GM18870 (cell line): Measurements from ENCODE around the gene ZNF770.
A peak's percentile ranks its signal among the peaks of the same experiment; 100 is the strongest.
"Not testable (repeated sequence)": the region's sequence is repeated elsewhere in the genome, so short reads cannot be mapped to it uniquely, and the experiment has no call there.

ENCODE experiments used
- ATAC-seq: cut with Tn5 transposase; IDR thresholded peaks from one replicate; pipeline ENCODE4 v1.9.1; 2021; ENCODE audit warnings: moderate library complexity; ENCODE audit not compliant: unreplicated experiment

The ZNF770 gene

DNA sequence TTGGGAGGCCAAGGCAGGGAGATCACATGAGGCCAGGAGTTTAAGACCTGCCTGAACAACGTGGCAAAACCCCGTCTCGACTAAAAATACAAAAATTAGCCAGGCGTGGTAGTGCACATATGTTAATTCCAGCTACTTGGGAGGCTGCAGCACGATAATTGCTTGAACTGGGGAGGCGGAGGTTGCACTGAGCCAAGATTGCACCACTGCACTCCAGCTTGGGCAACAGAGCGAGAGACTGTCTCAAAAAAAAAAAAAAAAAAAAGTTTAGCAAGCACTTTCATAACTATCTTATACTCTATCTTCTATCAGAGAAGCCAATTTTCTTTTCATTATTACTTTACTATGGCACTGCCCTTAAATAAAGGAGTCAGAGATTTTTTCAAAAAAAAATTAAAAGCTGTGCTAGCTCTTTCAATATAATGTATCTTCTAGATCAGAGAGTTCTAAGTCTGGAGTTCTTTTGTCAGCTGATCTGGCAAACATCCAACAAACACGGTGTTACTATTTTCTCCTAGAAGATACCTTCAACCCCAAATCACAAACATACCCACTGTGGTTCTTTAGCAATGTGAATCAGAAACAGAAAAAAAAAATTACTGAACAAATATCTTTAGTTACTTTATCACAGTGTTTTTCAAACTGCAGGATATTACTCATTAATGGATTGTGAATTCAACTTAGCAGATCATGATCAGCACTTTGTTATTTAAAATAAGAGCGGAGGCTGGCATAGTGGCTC, 3.0 kb downstream of the ZNF770 start:
- no peak for ATAC-seq

GRCh38 chr15:34976743-34977142, 11.3 kb downstream of the ZNF770 start:
- no peak for ATAC-seq

DNA sequence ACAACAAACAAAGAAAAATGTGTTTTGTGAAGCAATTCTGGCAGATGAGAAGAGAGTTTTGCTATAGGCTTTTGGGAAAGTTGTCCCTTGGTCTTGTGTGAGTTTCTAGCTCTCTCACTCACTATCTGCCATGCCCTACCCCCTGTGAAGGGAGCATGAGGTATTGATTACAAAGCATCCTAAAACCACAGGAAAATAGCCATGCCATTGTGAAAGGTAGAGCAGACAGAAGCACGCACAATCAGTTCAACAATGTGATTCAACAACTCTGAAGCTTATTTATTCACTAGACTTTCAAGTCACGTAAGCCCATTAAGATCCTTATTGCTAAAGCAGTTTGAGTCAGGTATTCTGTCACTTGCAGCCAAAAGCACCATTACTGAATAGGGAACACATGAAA, 12.0 kb downstream of the ZNF770 start:
- ATAC-seq, result no peak

DNA sequence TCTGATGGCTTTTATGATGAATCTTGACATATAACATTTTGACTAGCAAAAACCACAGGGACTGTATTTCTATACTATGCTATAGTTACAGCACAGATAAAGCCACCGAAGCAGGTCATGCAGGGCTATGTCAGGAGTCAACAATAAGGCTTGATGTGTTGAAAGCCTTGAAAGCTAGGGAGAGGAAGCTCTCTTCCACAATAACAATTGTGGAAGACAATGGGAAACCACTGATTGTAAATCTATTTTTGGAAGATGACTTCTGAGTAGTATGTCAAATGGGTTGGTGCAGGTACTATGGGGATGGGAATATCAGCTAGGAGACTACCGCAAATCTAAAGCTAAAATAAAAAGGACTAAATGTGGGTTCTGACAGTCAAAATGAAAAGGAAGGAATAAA, 14.6 kb downstream of the ZNF770 start:
- no peak for ATAC-seq

GRCh38 chr15:34970098-34970643, 17.9 kb downstream of the ZNF770 start:
- ATAC-seq, result peak; percentile 8

- peak; percentile 96 for ATAC-seq
Measured at GRCh38 chr15:34969340-34970097, 18.6 kb downstream of the ZNF770 start, which contains the start of gene AQR. AQR (minus strand) TSS chr15:34969742; CDS start chr15:34969613, 129 bp downstream.

GRCh38 chr15:34964277-34964676, 23.8 kb downstream of the ZNF770 start:
- no peak for ATAC-seq

GRCh38 chr15:34953851-34954250, 34.2 kb downstream of the ZNF770 start:
- ATAC-seq, result no peak

DNA sequence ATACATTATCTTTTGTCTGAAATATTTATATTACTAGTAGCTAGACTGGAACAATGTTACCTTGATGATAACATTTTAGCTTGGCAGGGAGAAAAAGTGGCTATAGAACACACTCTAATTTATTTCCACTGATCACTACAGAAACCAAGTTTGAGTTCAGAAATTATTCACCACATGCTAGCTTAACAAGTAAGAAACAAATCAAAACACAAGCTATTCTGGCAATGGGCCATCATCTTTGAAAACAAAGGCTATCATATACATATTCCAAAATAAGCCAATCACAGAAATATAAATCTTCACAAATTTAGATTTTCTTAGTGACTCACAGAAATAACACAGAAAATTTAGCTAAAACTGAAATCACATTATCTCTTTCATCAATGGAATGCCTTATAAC, 35.6 kb downstream of the ZNF770 start:
- ATAC-seq, result no peak

- ATAC-seq, result no peak
Measured at GRCh38 chr15:34951993-34952392, 36.1 kb downstream of the ZNF770 start.

GRCh38 chr15:34944936-34945335, 43.2 kb downstream of the ZNF770 start:
- no peak for ATAC-seq

DNA sequence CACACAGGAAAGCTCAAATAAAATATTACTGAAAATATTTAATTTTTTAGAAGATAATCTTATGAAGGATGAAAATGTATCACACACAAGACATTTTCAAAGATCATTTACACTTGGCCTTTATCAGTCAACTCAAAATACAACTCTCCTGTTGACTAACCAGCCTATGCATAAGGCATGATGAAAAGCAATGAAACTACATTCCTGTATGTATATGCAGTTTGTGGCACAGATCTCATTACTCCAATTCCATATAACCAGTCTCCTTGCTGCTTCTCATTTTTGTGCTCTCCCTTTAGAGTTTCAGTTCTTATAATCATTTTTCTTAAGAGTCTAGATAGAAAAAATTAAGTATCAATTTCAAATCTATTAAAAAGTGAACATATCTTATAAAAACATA, 44.4 kb downstream of the ZNF770 start:
- ATAC-seq, result no peak

- not testable (repeated sequence) for ATAC-seq
Measured at GRCh38 chr15:34943264-34943663, 44.8 kb downstream of the ZNF770 start.

GRCh38 chr15:34942363-34942762, 45.7 kb downstream of the ZNF770 start:
- ATAC-seq, result no peak

- ATAC-seq, result no peak
Measured at GRCh38 chr15:34941831-34942230, 46.3 kb downstream of the ZNF770 start.

- no peak for ATAC-seq
Measured at GRCh38 chr15:34941185-34941698, 46.8 kb downstream of the ZNF770 start.

- ATAC-seq, result no peak
Measured at GRCh38 chr15:34933432-34933975, 54.6 kb downstream of the ZNF770 start.

DNA sequence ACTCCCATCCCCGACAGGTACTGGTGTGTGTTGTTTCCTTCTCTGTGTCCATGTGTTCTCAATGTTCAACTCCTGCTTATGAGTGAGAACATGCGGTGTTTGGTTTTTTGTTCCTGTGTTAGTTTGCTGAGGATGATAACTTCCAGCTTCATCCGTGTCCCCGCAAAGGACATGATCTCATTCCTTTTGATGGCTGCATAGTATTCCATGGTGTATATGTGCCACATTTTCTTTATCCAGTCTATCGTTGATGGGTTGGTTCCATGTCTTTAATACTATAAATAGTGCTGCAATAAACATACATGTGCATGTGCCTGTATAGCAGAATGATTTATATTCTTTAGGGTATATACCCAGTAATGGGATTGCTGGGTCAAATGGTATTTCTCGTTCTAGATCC, 59.7 kb downstream of the ZNF770 start:
- not testable (repeated sequence) for ATAC-seq
